Loucy (cell line): Measurements from ENCODE around the gene NDUFV3.

Source experiments
- H2AFZ ChIP-seq: fragments of 200-600 bp; sonication (generic); 2 replicates; pipeline ENCODE4 v1.6.0; 2016; ENCODE audit warnings: antibody characterized with exemption, mild to moderate bottlenecking, low read length, moderate library complexity
- H3F3A ChIP-seq: fragments of 200-600 bp; 2 replicates; pipeline ENCODE4 v1.6.0; 2016; ENCODE audit warnings: antibody characterized with exemption, low read depth, mild to moderate bottlenecking
- H3K27me3 ChIP-seq: fragments of 200-600 bp; sonication (generic); 2 replicates; pipeline ENCODE4 v1.6.1; 2014; ENCODE audit warnings: low read length, mild to moderate bottlenecking; ENCODE audit not compliant: insufficient read depth, poor library complexity, severe bottlenecking
- H3K36me3 ChIP-seq: fragments of 200-600 bp; sonication (generic); 2 replicates; pipeline ENCODE4 v1.6.1; 2016; ENCODE audit warnings: low read length; ENCODE audit not compliant: insufficient read depth
- H3K4me1 ChIP-seq: fragments of 200-600 bp; sonication (generic); 2 replicates; pipeline ENCODE4 v1.5.1; 2014; ENCODE audit warnings: low read length, mild to moderate bottlenecking; ENCODE audit not compliant: insufficient read depth, poor library complexity, severe bottlenecking
- H3K4me2 ChIP-seq: fragments of 200-600 bp; sonication (generic); 2 replicates; pipeline ENCODE4 v1.6.0; 2014; ENCODE audit warnings: antibody characterized with exemption, low read length, low read depth, mild to moderate bottlenecking; ENCODE audit not compliant: poor library complexity, severe bottlenecking
- H3K4me3 ChIP-seq: fragments of 200-600 bp; sonication (generic); 2 replicates; pipeline ENCODE4 v1.5.1; 2014; ENCODE audit warnings: low read length, mild to moderate bottlenecking, mixed read lengths; ENCODE audit not compliant: poor library complexity, severe bottlenecking
- H3K79me2 ChIP-seq: fragments of 200-600 bp; sonication (generic); 2 replicates; pipeline ENCODE4 v1.6.1; 2014; ENCODE audit warnings: low read length; ENCODE audit not compliant: insufficient read depth
- H3K9ac ChIP-seq: fragments of 200-600 bp; sonication (generic); 2 replicates; pipeline ENCODE4 v1.6.0; 2014; ENCODE audit warnings: mild to moderate bottlenecking, low read depth, low read length, moderate library complexity; ENCODE audit not compliant: poor library complexity, severe bottlenecking
- H3K9me2 ChIP-seq: fragments of 200-600 bp; sonication (generic); replicated peaks from 2 replicates; pipeline ENCODE4 v1.6.1; 2016; ENCODE audit warnings: low read depth, low read length, mixed read lengths
- H3K9me3 ChIP-seq: fragments of 200-600 bp; sonication (generic); 2 replicates; pipeline ENCODE4 v1.6.1; 2014; ENCODE audit warnings: mild to moderate bottlenecking, antibody characterized with exemption, low read length, low read depth; ENCODE audit not compliant: insufficient read depth
- H4K20me1 ChIP-seq: fragments of 200-600 bp; sonication (generic); 2 replicates; pipeline ENCODE4 v1.6.0; 2014; ENCODE audit warnings: antibody characterized with exemption, low read length, mild to moderate bottlenecking; ENCODE audit not compliant: insufficient read depth, poor library complexity, severe bottlenecking
- EZH2phosphoT487 ChIP-seq: fragments of 200-600 bp; IDR thresholded peaks from 2 replicates; pipeline ENCODE4 v1.6.1; 2018; ENCODE audit warnings: antibody characterized with exemption, mild to moderate bottlenecking, moderate library complexity, borderline replicate concordance
- TF ChIP-seq, protein P1 (sequence below): fragments of 200-600 bp; sonication (generic); conservative IDR thresholded peaks from 2 replicates; pipeline ENCODE4 v1.5.1; 2014; ENCODE audit warnings: mild to moderate bottlenecking, antibody characterized with exemption, low read length

Gene NDUFV3

DNA sequence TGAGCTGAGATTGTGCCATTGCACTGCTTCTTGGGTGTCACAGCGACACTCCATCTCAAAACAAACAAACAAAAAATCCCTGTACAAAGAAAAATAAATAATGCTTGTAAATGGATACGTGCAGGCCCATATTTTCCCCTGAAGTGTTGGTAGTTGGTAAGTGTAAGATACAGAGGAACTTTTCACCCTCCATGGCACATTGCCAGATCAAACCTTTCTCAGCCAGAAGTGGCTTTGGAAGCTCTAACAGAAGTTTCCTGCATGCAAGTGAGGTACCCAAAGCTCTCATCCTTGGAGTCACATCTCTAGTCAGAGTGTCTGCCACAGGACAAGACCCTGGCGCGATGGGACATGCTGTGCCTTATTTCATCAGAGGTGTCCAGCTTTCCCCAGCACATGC, 7.3 kb downstream of the NDUFV3 start:
- H3K4me3 ChIP-seq = no peak overlapping the region
- no peak overlapping the region for H2AFZ ChIP-seq
- no peak overlapping the region for H3K4me2 ChIP-seq
- H3K9me2 ChIP-seq = no peaks in the 10 kb centered on the region
- no peak for TF ChIP-seq EZH2phosphoT487
- TF ChIP-seq, protein P1, sequence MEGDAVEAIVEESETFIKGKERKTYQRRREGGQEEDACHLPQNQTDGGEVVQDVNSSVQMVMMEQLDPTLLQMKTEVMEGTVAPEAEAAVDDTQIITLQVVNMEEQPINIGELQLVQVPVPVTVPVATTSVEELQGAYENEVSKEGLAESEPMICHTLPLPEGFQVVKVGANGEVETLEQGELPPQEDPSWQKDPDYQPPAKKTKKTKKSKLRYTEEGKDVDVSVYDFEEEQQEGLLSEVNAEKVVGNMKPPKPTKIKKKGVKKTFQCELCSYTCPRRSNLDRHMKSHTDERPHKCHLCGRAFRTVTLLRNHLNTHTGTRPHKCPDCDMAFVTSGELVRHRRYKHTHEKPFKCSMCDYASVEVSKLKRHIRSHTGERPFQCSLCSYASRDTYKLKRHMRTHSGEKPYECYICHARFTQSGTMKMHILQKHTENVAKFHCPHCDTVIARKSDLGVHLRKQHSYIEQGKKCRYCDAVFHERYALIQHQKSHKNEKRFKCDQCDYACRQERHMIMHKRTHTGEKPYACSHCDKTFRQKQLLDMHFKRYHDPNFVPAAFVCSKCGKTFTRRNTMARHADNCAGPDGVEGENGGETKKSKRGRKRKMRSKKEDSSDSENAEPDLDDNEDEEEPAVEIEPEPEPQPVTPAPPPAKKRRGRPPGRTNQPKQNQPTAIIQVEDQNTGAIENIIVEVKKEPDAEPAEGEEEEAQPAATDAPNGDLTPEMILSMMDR = no peak
- no peaks in the 10 kb centered on the region for H3K27me3 ChIP-seq
- H3F3A ChIP-seq = no peaks in the 10 kb centered on the region
- H3K9me3 ChIP-seq = no peaks in the 10 kb centered on the region
- H3K79me2 ChIP-seq = 0 out of 2 replicates have a peak, but pooled peaks cover 3% of the 10 kb centered on the region
- peaks cover 20% of the 10 kb centered on the region; the same call in 1 of the 2 replicates for H3K36me3 ChIP-seq
- H4K20me1 ChIP-seq = no peaks in the 10 kb centered on the region
- H3K4me1 ChIP-seq = no peaks in the 10 kb centered on the region
- H3K9ac ChIP-seq = no peak overlapping the region

DNA sequence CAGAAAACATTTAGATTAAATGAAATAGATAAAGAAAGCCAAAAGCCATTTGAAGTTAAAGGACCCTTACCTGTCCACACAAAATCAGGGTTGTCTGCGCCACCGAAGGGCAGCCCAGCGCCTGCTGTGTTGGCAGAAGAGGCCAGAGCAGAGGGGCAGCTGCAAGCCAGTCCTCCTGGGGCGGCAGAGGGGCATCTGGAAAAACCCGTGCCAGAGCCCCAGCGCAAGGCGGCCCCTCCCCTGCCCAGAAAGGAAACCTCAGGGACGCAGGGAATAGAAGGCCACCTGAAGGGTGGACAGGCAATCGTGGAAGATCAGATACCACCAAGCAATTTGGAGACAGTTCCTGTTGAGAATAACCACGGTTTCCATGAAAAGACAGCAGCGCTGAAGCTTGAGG, 10.7 kb downstream of the NDUFV3 start:
- Histone ChIP-seq H3F3A (no peaks in the 10 kb centered on the region), H3K4me2 (no peak overlapping the region), H3K9ac (no peak overlapping the region), H2AFZ (no peak overlapping the region), H3K36me3 (peaks cover 32% of the 10 kb centered on the region), H3K27me3 (no peaks in the 10 kb centered on the region), H3K9me2 (no peaks in the 10 kb centered on the region), H3K79me2 (no peaks in the 10 kb centered on the region), H3K4me1 (no peaks in the 10 kb centered on the region), H4K20me1 (no peaks in the 10 kb centered on the region), H3K4me3 (no peak overlapping the region), H3K9me3 (no peaks in the 10 kb centered on the region)
- no peak for TF ChIP-seq EZH2phosphoT487
- TF ChIP-seq, protein P1 = no peak

DNA sequence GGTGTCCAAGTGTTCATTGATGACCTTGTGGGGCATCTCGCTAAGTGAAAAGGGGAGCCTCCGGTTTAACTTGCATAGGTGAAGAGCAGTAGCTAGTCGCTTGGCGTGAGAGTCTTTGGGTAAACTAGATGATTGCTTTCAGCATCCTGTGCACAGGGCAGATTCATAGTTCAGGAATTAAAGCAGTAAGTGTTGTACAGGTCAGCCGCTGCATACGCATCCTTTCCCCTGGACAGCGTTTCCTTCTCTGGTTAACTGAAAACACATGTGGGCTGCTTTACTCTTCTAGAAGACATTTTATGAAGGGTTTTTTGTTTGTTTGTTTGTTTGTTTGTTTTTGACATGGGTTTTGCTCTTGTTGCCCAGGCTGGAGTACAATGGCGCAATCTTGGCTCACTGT, 12.1 kb downstream of the NDUFV3 start:
- H3K9me2 ChIP-seq = no peaks in the 10 kb centered on the region
- no peaks in the 10 kb centered on the region for H3K4me1 ChIP-seq
- no peak overlapping the region for H3K4me3 ChIP-seq
- H3K9ac ChIP-seq = no peak overlapping the region
- no peaks in the 10 kb centered on the region for H3K9me3 ChIP-seq
- H3K27me3 ChIP-seq = no peaks in the 10 kb centered on the region
- H2AFZ ChIP-seq = no peak overlapping the region
- H3K4me2 ChIP-seq = no peak overlapping the region
- no peaks in the 10 kb centered on the region for H4K20me1 ChIP-seq
- H3F3A ChIP-seq = no peaks in the 10 kb centered on the region
- H3K79me2 ChIP-seq = no peaks in the 10 kb centered on the region
- TF ChIP-seq, protein P1 = no peak
- no peak for TF ChIP-seq EZH2phosphoT487
- H3K36me3 ChIP-seq = peaks cover 38% of the 10 kb centered on the region
